ENCODE measurements around the gene PPP1R9A.

DNA sequence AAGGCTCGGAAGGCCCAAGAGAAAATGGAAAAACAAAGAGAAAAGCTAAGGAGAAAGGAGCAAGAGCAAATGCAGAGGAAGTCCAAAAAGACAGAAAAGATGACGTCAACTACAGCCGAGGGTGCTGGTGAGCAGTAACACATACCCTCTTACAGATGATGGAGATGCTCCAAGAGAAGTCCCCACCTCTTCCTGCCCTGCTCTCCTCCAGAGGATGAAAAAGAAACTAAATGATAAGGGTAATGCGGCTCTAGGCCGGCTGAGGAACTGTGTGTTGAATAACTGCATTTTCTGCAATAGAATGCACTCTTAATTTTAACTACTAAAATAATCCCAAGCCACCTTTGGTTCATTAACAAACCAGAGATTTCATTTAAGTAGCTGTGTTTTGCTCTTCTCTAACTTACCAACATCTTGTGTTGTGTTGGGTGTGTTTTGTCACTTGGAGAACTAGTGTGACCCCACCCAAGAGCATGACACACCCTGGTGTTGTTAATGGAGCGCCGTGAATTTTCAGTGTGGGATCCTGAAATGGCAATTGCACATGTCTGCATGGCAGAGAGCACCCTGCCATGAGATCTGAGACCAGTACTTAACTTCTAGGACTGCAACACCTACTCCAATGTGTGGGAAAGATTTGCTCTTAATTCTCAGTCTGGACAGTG, 382.9 kb downstream of the PPP1R9A start:
- TF ChIP-seq SP1 (IDR thresholded peaks at IDR 0.05) (no peak), ELF4 (IDR thresholded peaks at IDR 0.05) (no peak), BHLHE40 (IDR thresholded peaks at IDR 0.05; ENCODE audit: borderline replicate concordance) (no peak), HDGF (IDR thresholded peaks at IDR 0.05; ENCODE audit: borderline replicate concordance) (no peak), TARDBP (IDR thresholded peaks at IDR 0.05) (no peak), FOXK2 (IDR thresholded peaks at IDR 0.05) (no peak)

Measured in HEK293T (cell line).